GM23338 (cell line): ENCODE results near the gene EFCAB8. TPM values are rescaled to one million over a fixed set of nuclear protein-coding genes. Genes with fewer than 3 reads are reported as not detected.
A peak's percentile ranks its signal among the peaks of the same experiment; 100 is the strongest.

Source experiments
- ATAC-seq: fragments of 200-7000 bp; cut with Tn5 transposase; 3 replicates; pipeline ENCODE4 v1.9.1; 2020
- DNase-seq: peaks from one replicate; pipeline ENCODE4 v3.0.0-alpha.2; 2015; ENCODE audit warnings: low spot score
- H2AFZ ChIP-seq: fragments of 200-600 bp; sonication (generic); 2 replicates; pipeline ENCODE4 v1.8.0; 2016; ENCODE audit warnings: antibody characterized with exemption, mild to moderate bottlenecking, moderate library complexity
- H3F3A ChIP-seq: fragments of 200-600 bp; sonication (generic); replicated peaks from 2 replicates; pipeline ENCODE4 v1.8.0; 2017; ENCODE audit warnings: antibody characterized with exemption, mixed run types, low read depth
- H3K27ac ChIP-seq: fragments of 200-600 bp; sonication (generic); 2 replicates; pipeline ENCODE4 v1.6.1; 2016; ENCODE audit warnings: low read depth
- H3K27me3 ChIP-seq: fragments of 200-600 bp; sonication (generic); 2 replicates; pipeline ENCODE4 v1.8.0; 2016; ENCODE audit warnings: mild to moderate bottlenecking, mixed run types, moderate library complexity; ENCODE audit not compliant: insufficient read depth
- H3K36me3 ChIP-seq: fragments of 200-600 bp; sonication (generic); 2 replicates; pipeline ENCODE4 v1.8.0; 2016; ENCODE audit warnings: mild to moderate bottlenecking; ENCODE audit not compliant: insufficient read depth
- H3K4me1 ChIP-seq: fragments of 200-600 bp; sonication (generic); 2 replicates; pipeline ENCODE4 v1.8.0; 2016; ENCODE audit warnings: mild to moderate bottlenecking, moderate library complexity; ENCODE audit not compliant: insufficient read depth
- H3K4me2 ChIP-seq: fragments of 200-600 bp; sonication (generic); 2 replicates; pipeline ENCODE4 v1.7.1; 2017; ENCODE audit warnings: mixed run types
- H3K4me3 ChIP-seq: fragments of 200-600 bp; sonication (generic); 2 replicates; pipeline ENCODE4 v1.6.1; 2016; ENCODE audit warnings: mixed run types
- H3K79me2 ChIP-seq: fragments of 200-600 bp; sonication (generic); replicated peaks from 2 replicates; pipeline ENCODE4 v1.8.0; 2017; ENCODE audit warnings: mild to moderate bottlenecking; ENCODE audit not compliant: insufficient read depth
- H3K9me2 ChIP-seq: fragments of 200-600 bp; sonication (generic); 2 replicates; pipeline ENCODE4 v1.8.0; 2017; ENCODE audit not compliant: insufficient read depth
- H4K20me1 ChIP-seq: fragments of 200-600 bp; sonication (generic); replicated peaks from 2 replicates; pipeline ENCODE4 v1.8.0; 2017; ENCODE audit warnings: mild to moderate bottlenecking; ENCODE audit not compliant: insufficient read depth
- H3K27ac Mint-ChIP-seq: 2 replicates; pipeline ENCODE4 v1.8.0; 2020; ENCODE audit warnings: inconsistent platforms, mild to moderate bottlenecking, moderate library complexity, mixed read lengths
- H3K27me3 Mint-ChIP-seq: 3 replicates; pipeline ENCODE4 v1.8.0; 2022; ENCODE audit warnings: low read depth, mild to moderate bottlenecking, moderate library complexity, mixed read lengths, inconsistent platforms; ENCODE audit not compliant: insufficient read depth, poor library complexity
- H3K36me3 Mint-ChIP-seq: 3 replicates; pipeline ENCODE4 v1.8.0; 2021; ENCODE audit warnings: low read depth, mild to moderate bottlenecking, inconsistent platforms, moderate library complexity, mixed read lengths
- H3K4me1 Mint-ChIP-seq: 3 replicates; pipeline ENCODE4 v1.8.0; 2020; ENCODE audit warnings: mild to moderate bottlenecking, inconsistent platforms, mixed read lengths
- H3K4me3 Mint-ChIP-seq: 3 replicates; pipeline ENCODE4 v1.8.0; 2021; ENCODE audit warnings: moderate library complexity, mild to moderate bottlenecking, inconsistent platforms, mixed read lengths
- H3K9me3 Mint-ChIP-seq: 3 replicates; pipeline ENCODE4 v1.8.0; 2020; ENCODE audit warnings: moderate library complexity, mild to moderate bottlenecking, inconsistent platforms, mixed read lengths
- CREB1 ChIP-seq: fragments of 250-450 bp; sonication (Bioruptor Pico); IDR thresholded peaks from 2 replicates; pipeline ENCODE4 v1.5.0; 2020; ENCODE audit warnings: low read depth, mild to moderate bottlenecking, moderate library complexity
- CTCF ChIP-seq, 2 experiments: fragments of 200-600 bp in 1 of 2; sonication (generic) in 1 of 2; conservative IDR thresholded peaks; 2 replicates each; pipeline versions ENCODE4 v1.5.1 to v1.6.1; 2016 to 2017; ENCODE audit warnings: antibody characterized with exemption in 2 of 2, low read depth in 2 of 2, mild to moderate bottlenecking in 2 of 2, moderate library complexity in 1 of 2
- ETS1 ChIP-seq: IDR thresholded peaks from 2 replicates; pipeline ENCODE4 v1.6.1; 2016; ENCODE audit warnings: antibody characterized with exemption
- EZH2 ChIP-seq: fragments of 200-600 bp; sonication (generic); IDR thresholded peaks from one replicate; pipeline ENCODE4 v1.8.0; 2017; ENCODE audit warnings: antibody characterized with exemption, mild to moderate bottlenecking, low read depth; ENCODE audit not compliant: unreplicated experiment
- EZH2phosphoT487 ChIP-seq: fragments of 200-600 bp; sonication (generic); IDR thresholded peaks from one replicate; pipeline ENCODE4 v1.8.1; 2018; ENCODE audit warnings: antibody characterized with exemption; ENCODE audit not compliant: unreplicated experiment
- POLR2AphosphoS5 ChIP-seq: IDR thresholded peaks from 2 replicates; pipeline ENCODE4 v1.6.1; 2016; ENCODE audit warnings: antibody characterized with exemption, low read depth
- REST ChIP-seq: IDR thresholded peaks from one replicate; pipeline ENCODE4 v1.6.1; 2018; ENCODE audit warnings: antibody characterized with exemption; ENCODE audit not compliant: unreplicated experiment
- ZNF331 ChIP-seq: fragments of 250-450 bp; sonication (Bioruptor Pico); IDR thresholded peaks from 2 replicates; pipeline ENCODE4 v1.5.0; 2020; ENCODE audit warnings: low read depth, mild to moderate bottlenecking, moderate library complexity
- polyA plus RNA-seq: library from polyadenylated mRNA; unstranded; fragments of >200 nt; fragmentation: Nextera tagmentation; extraction: Ambion mirVana; gene quantifications from 2 replicates; pipeline ENCODE4 v1.2.1, GENCODE V29; 2016
- total RNA-seq: library from RNA; depleted of rRNA; stranded (reverse); fragments of >200 nt; shearing (Covaris generic); gene quantifications from 2 replicates; pipeline ENCODE4 v1.2.3, GENCODE V29; 2014

The EFCAB8 gene
- total and polyA plus RNA-seq, 2 experiments from 2014 or later: 0.35 TPM; not detected in 1

- TF ChIP-seq CTCF (conservative IDR thresholded peaks at IDR 0.05; ENCODE audit: low read depth in 2 of 2) (no peak), ZNF331 (CRISPR knock-in tag) (no peak)
Measured at GRCh38 chr20:32983459-32984112, 124.9 kb downstream of the EFCAB8 start (continued).

- Mint-ChIP-seq H3K4me1 (no peaks in the 10 kb centered on the region; the same call in 2 of the 3 replicates), H3K36me3 (no peaks in the 10 kb centered on the region), H3K9me3 (no peaks in the 10 kb centered on the region), H3K27me3 (peaks cover 14% of the 10 kb centered on the region), H3K27ac (no peak overlapping the region), H3K4me3 (no peak overlapping the region)
- H3K27ac ChIP-seq: no peak overlapping the region
- no peaks in the 10 kb centered on the region for H4K20me1 ChIP-seq
- no peak overlapping the region for H3K4me2 ChIP-seq
- no peaks in the 10 kb centered on the region for H3K79me2 ChIP-seq
- no peaks in the 10 kb centered on the region for H3K4me1 ChIP-seq
- DNase-seq: peak; percentile 57
- ATAC-seq: peak; percentile 65
- H3K27me3 ChIP-seq: no peaks in the 10 kb centered on the region
- H3K36me3 ChIP-seq: no peaks in the 10 kb centered on the region
- no peaks in the 10 kb centered on the region for H3K9me2 ChIP-seq
- no peaks in the 10 kb centered on the region for H3F3A ChIP-seq
- TF ChIP-seq REST (no peak), EZH2phosphoT487 (no peak)
- H3K4me3 ChIP-seq: no peak overlapping the region
- H2AFZ ChIP-seq: peak overlapping the region; percentile 56
Measured at GRCh38 chr20:32984196-32984595, 125.5 kb downstream of the EFCAB8 start.

GRCh38 chr20:32984631-32985354 is 126.1 kb downstream of the EFCAB8 start:
- Histone ChIP-seq H3K27ac (no peak overlapping the region), H4K20me1 (no peaks in the 10 kb centered on the region), H3K9me2 (no peaks in the 10 kb centered on the region), H3K4me3 (no peak overlapping the region), H3K79me2 (no peaks in the 10 kb centered on the region), H3F3A (no peaks in the 10 kb centered on the region), H2AFZ (0 out of 2 replicates have a peak overlapping the region, but pooled peaks have one; percentile 56), H3K4me1 (no peaks in the 10 kb centered on the region), H3K36me3 (no peaks in the 10 kb centered on the region), H3K27me3 (no peaks in the 10 kb centered on the region), H3K4me2 (no peak overlapping the region)
- no peaks in the 10 kb centered on the region for H3K36me3 Mint-ChIP-seq
- no peaks in the 10 kb centered on the region for H3K9me3 Mint-ChIP-seq
- no peaks in the 10 kb centered on the region; the same call in 2 of the 3 replicates for H3K4me1 Mint-ChIP-seq
- ATAC-seq (no peak), DNase-seq (no peak)
- no peak overlapping the region for H3K27ac Mint-ChIP-seq
- no peak overlapping the region for H3K4me3 Mint-ChIP-seq
- H3K27me3 Mint-ChIP-seq: peaks cover 12% of the 10 kb centered on the region
- TF ChIP-seq ETS1 (no peak), ZNF331 (CRISPR knock-in tag) (no peak), EZH2 (no peak), CREB1 (no peak), CTCF (conservative IDR thresholded peaks at IDR 0.05; ENCODE audit: low read depth in 2 of 2) (no peak), POLR2AphosphoS5 (no peak)
